GM15510 (cell line): ENCODE data around the gene ZNRF1.

ENCODE experiments used
- POLR2A ChIP-seq: IDR thresholded peaks from 3 replicates; pipeline ENCODE4 v1.6.1; 2011; ENCODE audit warnings: borderline replicate concordance; ENCODE audit not compliant: insufficient read length; ENCODE audit errors: extremely low read depth

Gene ZNRF1

DNA sequence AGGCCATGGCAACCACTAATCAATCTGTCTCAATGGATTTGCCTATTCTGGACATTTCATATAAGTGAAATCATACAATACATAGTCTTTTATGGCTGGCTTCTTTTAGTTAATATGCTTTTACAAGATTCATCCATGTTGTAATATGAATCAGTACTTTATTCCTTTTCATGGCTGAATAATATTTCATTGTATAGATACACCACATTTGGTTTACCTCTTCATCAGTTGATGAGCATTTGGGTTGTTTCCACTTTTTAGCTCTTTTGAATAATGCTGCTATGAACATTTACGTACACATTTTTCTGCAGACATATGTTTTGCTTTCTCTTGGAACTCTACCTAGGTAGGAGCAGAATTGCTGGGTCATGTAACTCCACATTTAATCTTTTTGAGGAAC lies 2.8 kb upstream of the ZNRF1 start:
- no peak for TF ChIP-seq POLR2A

DNA sequence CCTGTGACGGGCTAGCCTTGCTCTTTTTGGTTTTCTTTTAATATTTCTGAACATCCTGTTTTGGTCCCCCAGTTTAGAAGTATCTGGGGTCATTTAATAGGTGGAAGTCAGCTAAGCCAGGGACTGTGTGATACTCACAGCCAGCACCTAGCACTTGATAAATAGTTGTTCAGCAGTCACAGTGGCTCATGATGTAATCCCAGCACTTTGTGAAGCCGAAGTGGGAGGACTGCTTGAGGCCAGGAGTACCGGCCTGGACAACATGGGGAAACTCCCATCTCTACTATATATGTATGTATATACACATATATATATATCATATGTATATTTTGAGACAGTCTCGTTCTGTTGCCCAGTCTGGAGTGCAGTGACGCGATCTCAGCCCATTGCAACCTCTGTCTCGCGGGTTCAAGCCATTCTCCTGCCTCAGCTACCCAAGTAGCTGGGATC lies 1.8 kb upstream of the ZNRF1 start:
- TF ChIP-seq POLR2A = no peak

DNA sequence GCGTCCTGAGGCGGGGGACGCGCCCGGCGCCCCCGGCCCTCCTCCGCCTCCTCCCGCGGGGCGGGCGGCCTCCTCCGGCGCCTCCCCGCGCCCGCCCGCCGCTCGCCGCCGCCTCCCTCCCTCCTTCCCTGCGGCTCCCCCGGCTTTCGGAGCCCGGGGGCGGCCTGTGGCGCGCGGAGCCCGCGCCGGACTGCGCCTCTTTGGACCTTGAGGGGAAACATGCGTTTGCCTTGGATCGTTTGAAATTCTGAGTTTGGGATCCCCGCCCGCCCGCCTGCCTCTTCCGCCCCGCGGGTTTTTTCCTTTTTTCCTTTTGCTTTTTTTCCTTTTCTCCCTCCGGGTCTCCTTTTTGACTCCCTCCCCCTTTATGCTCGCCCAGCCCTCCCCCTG lies 390 bp downstream of the ZNRF1 start:
- no peak for TF ChIP-seq POLR2A

DNA sequence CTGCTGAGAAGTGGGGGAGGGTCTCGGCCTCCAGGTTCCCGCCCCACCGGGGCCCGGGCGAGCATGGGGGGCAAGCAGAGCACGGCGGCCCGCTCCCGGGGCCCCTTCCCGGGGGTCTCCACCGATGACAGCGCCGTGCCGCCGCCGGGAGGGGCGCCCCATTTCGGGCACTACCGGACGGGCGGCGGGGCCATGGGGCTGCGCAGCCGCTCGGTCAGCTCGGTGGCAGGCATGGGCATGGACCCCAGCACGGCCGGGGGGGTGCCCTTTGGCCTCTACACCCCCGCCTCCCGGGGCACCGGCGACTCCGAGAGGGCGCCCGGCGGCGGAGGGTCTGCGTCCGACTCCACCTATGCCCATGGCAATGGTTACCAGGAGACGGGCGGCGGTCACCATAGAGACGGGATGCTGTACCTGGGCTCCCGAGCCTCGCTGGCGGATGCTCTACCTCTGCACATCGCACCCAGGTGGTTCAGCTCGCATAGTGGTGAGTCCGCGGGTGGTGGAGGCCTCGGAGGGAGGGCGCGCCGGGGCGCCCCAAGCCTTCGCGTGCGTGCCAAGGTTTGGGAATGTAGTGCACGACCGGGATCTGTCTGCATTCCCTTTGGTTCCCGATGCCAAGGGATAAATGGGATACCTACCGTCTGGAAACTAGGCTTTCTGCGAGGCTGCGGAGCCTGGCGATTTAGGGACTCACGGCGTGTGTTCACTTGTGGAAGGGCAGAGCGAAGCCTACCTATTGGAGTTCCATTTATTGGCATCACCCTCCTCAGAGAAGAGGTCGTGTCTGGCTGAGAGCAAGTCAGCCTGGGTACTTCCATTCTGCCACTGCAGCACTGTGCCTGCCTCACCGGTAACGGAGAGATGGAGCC lies 1.0 kb downstream of the ZNRF1 start:
- no peak for TF ChIP-seq POLR2A

DNA sequence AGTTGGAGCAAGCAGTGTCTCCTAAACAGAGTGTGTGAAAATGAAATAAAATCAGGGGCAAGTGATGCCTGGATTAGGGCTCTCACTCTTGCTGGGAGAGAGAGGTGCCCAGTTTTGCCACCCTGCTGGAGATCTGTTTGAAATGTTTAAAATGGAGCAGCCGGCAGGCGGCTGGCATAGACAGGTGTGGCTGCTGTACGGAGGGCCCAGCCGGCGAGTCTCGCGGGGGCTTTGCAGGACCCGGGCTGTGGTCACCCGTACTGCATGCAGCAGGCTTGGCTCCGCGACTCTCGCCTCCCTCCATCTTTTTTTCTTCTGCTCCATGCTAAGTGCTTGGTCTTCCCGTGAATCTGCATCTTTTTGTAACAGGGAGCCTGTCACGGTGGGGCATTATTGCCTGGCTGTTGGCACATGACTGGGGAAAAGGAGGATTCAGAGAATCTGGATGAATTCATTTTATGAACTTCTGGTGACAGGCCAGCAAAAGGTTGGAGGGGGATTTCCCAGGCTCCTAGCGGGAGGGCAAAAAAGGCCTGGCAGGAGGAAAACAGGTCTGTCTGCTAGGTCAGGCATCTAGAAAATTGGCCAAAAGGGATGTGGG lies 1.8 kb downstream of the ZNRF1 start:
- no peak for TF ChIP-seq POLR2A

DNA sequence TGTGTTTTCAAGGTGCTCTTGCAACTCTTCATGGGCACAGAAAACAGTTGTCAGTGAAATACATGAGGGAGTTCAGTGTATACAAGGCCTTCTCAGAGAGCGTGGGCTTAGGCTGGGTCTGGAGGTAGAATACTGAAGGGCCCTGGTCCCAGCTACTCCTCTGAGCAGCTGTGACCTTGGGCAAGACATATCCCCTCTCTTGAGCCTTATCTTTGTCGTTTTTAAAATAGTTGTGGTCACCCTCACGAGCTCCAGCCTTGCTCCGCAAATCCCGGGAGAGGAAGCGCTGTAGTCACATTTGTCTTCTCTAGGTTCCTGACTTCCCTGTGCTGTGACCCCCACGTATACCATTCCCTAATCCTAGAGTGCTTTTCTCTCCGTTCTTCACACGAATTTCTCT lies 3.6 kb downstream of the ZNRF1 start:
- no peak for TF ChIP-seq POLR2A

DNA sequence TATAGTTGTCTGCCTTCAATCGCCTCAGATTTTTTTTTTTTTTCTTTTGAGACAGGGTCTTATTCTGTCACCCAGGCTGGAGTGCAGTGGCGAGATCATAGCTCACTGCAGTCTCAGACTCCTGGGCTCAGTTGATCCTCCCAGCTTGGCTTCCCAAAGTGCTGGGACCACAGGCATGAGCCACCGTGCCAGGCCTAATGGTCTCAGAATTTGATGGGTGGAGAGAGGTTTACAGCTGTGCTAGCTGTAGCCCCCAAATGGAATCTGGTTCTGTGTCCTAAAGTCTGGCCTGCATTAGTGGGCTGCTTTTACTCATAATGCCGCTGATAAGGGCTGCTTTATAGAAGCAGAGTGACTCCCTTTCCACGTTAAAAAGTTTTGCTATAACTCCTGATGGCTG lies 5.1 kb downstream of the ZNRF1 start:
- no peak for TF ChIP-seq POLR2A

DNA sequence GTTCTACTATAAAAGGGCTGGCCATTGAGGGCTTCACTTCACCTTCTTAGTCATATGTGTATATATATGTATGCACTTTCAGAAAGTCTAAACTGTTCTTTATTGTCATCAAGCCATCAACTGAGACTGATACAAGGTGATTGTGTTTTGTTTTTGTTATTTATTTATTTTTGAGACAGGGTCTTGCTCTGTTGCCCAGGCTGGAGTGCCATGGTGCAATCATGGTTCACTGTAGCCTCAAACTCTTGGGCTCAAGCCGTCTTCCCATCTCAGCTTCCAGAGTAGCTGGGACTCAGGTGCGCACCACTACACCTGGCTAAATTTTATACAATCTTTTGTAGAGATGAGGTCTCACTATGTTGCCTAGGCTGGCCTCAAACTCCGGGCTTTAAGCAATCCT lies 5.6 kb downstream of the ZNRF1 start:
- TF ChIP-seq POLR2A = no peak

DNA sequence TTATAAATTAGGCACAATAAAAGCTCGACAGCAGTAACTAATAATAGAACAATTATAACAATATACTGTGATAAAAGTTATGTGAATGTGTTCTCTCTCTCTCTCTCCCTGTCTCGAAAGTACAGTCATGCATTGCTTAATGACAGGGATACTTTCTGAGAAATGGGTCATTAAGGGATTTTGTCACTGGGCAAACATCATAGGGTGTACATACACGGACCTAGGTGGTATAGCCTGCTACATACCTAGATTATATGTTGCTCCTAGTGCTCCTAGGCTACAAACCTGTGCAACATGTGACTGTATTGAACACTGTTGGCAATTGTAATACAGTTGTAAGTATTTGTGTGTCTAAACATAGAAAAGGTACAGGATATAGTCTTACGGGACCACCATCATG lies 6.9 kb downstream of the ZNRF1 start:
- TF ChIP-seq POLR2A = no peak

DNA sequence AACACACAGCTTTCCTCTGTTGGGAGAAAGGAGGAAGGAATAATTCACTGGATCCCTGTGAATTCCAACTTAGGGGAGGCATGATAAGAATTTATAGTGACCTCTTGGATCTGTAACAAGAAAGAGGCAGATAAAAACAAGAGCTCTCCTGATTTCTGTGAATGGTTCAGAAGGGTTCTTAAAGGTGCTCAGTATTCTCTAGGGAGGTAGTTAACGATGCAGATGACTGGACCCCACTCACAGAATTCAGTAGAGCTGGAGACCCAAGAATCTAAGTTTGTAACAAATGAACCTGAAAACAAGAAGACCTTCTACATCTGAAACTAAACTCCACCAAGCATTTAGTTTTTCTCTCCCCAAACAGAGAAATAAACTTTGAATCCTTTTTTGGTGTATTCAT lies 8.6 kb downstream of the ZNRF1 start:
- TF ChIP-seq POLR2A = no peak

DNA sequence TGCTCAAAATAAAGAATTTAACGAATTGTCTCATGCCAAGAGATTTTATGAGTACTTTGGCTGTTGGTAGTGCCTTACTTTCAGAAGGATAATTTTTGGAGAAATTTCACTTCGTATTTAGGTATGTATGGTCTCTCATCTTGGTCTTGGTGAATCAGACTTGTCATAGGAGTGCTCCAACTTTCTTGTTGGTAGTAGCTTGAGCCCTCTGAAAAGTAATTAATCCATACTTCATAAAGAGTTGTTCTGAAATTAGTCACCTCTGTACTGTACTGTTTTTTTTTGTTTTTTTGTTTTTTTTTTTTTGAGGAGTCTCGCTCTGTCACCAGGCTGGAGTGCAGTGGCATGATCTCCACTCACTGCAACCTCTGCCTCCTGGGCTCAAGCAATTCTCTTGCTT lies 11.6 kb downstream of the ZNRF1 start:
- TF ChIP-seq POLR2A = no peak

DNA sequence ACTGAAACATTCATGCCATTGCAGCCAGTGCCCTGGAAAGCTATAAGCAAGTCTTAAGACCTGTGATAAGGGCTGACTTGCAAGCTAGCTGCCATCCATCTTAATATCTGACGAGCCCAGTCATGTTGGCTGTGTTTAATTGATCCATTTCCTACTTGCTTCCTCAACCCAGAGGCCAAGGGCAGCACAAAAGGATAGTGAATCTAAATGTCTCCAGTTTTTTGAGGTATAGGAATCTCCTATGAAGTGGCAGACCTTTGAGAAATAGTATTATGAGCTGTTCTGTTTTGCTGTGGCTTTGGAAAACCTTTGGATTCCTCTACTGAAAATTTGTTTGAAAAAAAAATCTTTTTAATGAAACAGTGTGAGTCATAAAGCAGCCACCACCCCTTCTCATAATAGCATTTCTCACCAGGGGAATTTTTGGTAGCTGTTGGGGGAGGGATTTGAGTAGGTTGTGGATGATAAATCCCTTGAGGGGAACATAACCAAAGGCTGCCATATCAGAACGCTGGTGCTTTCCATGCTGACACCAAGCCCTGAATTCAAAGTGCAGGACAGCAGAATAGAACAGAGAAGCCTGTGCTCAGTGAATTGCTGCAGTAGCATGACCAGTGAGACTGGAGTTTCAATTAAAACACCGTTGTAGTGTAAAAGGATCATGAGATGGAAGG lies 12.9 kb downstream of the ZNRF1 start:
- peak; percentile 19 for TF ChIP-seq POLR2A

DNA sequence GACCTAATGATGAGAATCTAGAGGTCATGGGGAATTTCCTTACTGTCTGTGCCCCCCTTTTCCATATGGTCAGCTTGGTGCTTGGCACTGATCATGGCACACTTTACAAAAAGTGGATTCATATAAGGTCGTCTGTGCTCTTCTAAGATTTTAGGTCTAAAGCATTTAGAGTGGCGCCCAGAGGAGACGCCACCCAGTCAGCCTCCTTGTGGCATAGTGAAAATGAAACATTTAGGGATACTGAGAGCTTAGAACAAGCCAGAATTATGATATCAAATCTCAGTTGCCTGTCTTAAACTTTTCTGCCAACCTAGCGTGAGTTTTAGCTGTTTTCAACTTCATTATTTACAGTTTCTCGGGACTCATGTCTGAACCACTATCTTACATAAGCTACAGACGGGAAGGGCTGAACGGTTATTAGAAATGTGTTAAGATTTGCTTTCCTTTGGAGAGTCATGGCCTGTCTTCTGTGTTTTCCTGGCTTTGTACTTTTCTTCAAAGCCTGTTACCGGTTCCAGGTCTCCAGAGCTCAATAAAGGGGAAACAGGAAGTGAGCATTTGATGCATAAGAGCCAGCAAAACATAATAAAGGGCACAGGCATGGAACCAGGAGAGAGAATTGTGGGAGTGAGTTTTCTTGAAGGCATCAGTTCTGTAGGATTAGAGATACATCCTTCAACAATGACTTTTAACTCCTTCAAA lies 13.7 kb downstream of the ZNRF1 start:
- TF ChIP-seq POLR2A = no peak

DNA sequence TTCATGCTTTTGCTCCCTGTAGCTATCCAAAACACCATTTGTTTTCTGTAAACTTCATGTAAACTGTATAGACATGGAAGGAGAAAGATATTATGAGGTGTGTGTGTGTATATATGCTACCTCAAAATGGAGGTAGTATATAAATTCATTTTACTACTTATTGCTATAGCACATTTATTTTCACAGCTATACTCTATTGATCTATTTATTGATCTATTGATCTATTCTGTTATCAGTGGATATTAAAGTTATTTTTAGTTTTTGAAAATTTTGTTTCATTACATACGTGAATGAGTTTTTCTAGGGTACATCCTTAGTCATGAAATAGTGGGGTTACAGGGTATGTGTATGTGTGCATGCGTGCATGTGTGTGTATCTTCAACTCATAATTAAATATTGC lies 15.5 kb downstream of the ZNRF1 start:
- no peak for TF ChIP-seq POLR2A
